Stimulated activated CD8-positive, alpha-beta memory T cell treated with anti-CD3 and anti-CD28 coated beads, Interleukin-4, amount 100 ng/mL, for 1 hour (primary cell): Measurements from ENCODE around the gene MAP3K6.
"Not testable (repeated sequence)": the region's sequence is repeated elsewhere in the genome, so short reads cannot be mapped to it uniquely, and the experiment has no call there.

Experiments
- DNase-seq, 2 donors: peaks; one replicate each; pipeline ENCODE4 v3.0.0-alpha.2; 2020; ENCODE audit warnings: low read depth in 2 of 2, low spot score in 1 of 2

Gene MAP3K6

GRCh38 chr1:27366411-27367159 lies at the start of gene MAP3K6:
Gene MAP3K6, minus strand, starts transcription at chr1:27366961. Its CDS starts 364 bp downstream, at chr1:27366597.
- no peak for DNase-seq

GRCh38 chr1:27414091-27414490 lies 47.3 kb upstream of the MAP3K6 start:
- no peak for DNase-seq

- DNase-seq, result no peak
These were observed 46.2 kb upstream of the MAP3K6 start for GRCh38 chr1:27413004-27413403.

- no peak for DNase-seq
These were observed 45.7 kb upstream of the MAP3K6 start for GRCh38 chr1:27412502-27412901.

- DNase-seq, result no peak
These were observed 43.9 kb upstream of the MAP3K6 start for GRCh38 chr1:27410709-27411108.

GRCh38 chr1:27409669-27410068 lies 42.9 kb upstream of the MAP3K6 start:
- no peak for DNase-seq

- no peak for DNase-seq
These were observed 41.4 kb upstream of the MAP3K6 start for GRCh38 chr1:27408151-27408550.

- DNase-seq, result not testable (repeated sequence)
These were observed 40.0 kb upstream of the MAP3K6 start for GRCh38 chr1:27406791-27407190.

- no peak for DNase-seq
These were observed 39.6 kb upstream of the MAP3K6 start for GRCh38 chr1:27406362-27406680.

- not testable (repeated sequence) for DNase-seq
These were observed 39.0 kb upstream of the MAP3K6 start for GRCh38 chr1:27405598-27406361.

- DNase-seq, result no peak
These were observed 38.3 kb upstream of the MAP3K6 start for GRCh38 chr1:27405074-27405473.

GRCh38 chr1:27403931-27404330 lies 37.2 kb upstream of the MAP3K6 start:
- no peak for DNase-seq

- DNase-seq, result no peak
These were observed 36.4 kb upstream of the MAP3K6 start for GRCh38 chr1:27403065-27403726.

- DNase-seq, result no peak
These were observed 35.6 kb upstream of the MAP3K6 start for GRCh38 chr1:27402349-27402754.

GRCh38 chr1:27400963-27401341 lies 34.2 kb upstream of the MAP3K6 start:
- no peak for DNase-seq

GRCh38 chr1:27400082-27400962 lies 33.6 kb upstream of the MAP3K6 start:
- no peak for DNase-seq

- DNase-seq, result no peak
These were observed 32.7 kb upstream of the MAP3K6 start for GRCh38 chr1:27399251-27400025.

GRCh38 chr1:27398405-27399149 lies 31.8 kb upstream of the MAP3K6 start:
- no peak for DNase-seq

GRCh38 chr1:27397749-27398148 lies 31.0 kb upstream of the MAP3K6 start:
- no peak for DNase-seq

- no peak for DNase-seq
These were observed 30.3 kb upstream of the MAP3K6 start for GRCh38 chr1:27397110-27397509.
